IMR-90 (cell line): ENCODE measurements around the gene FGR. TPM values are rescaled to one million over a fixed set of nuclear protein-coding genes. Genes with fewer than 3 reads are reported as not detected.

Source experiments
- ATAC-seq: fragments of 200-7000 bp; cut with Tn5 transposase; 2 replicates; pipeline ENCODE4 v1.9.1; 2020; ENCODE audit warnings: low read depth, mild to moderate bottlenecking, moderate library complexity
- BruUV-seq: library from RNA; stranded (reverse); fragments of 400-500 nt; replicated peaks from 2 replicates; lab custom pipeline; 2021; lab: Mats Ljungman, UMichigan
- CTCF ChIA-PET: fragments of 300-600 bp; formaldehyde crosslinking; extraction: SDS; loops from one replicate; lab custom pipeline; 2021; ENCODE audit warnings: antibody characterized with exemption; lab: Yijun Ruan, JAX
- POLR2A ChIA-PET: fragments of 300-600 bp; sonication (Branson Sonifier 250); formaldehyde crosslinking; loops from one replicate; lab custom pipeline; 2022; ENCODE audit warnings: antibody characterized with exemption; ENCODE audit not compliant: unreplicated experiment; lab: Charles Lee
- DNase-seq: peaks from one replicate; pipeline ENCODE4 v3.0.0; 2013
- H2AFZ ChIP-seq: replicated peaks from 2 replicates; pipeline ENCODE3; 2013; ENCODE audit warnings: low read length, mild to moderate bottlenecking; ENCODE audit not compliant: poor library complexity
- H2AK5ac ChIP-seq: 2 replicates; pipeline ENCODE4 v1.6.1; 2013; ENCODE audit warnings: low read depth, low read length, inconsistent platforms
- H2AK9ac ChIP-seq: replicated peaks from 2 replicates; pipeline ENCODE3; 2013; ENCODE audit warnings: mild to moderate bottlenecking, low read depth, low read length, moderate library complexity; ENCODE audit not compliant: poor library complexity
- H2BK120ac ChIP-seq: 2 replicates; pipeline ENCODE4 v1.6.1; 2013; ENCODE audit warnings: low read depth, low read length, inconsistent platforms
- H2BK15ac ChIP-seq: 3 replicates; pipeline ENCODE4 v1.6.1; 2013; ENCODE audit warnings: low read depth, low read length, inconsistent platforms
- H2BK20ac ChIP-seq: 2 replicates; pipeline ENCODE4 v1.6.1; 2013; ENCODE audit warnings: low read depth, mild to moderate bottlenecking, inconsistent platforms, low read length, moderate library complexity
- H2BK5ac ChIP-seq: 2 replicates; pipeline ENCODE4 v1.6.1; 2013; ENCODE audit warnings: mild to moderate bottlenecking, low read depth, low read length, inconsistent platforms; ENCODE audit not compliant: poor library complexity, severe bottlenecking
- H3K14ac ChIP-seq: replicated peaks from 2 replicates; pipeline ENCODE4 v1.6.1; 2013; ENCODE audit warnings: low read depth, low read length, inconsistent platforms
- H3K18ac ChIP-seq: 2 replicates; pipeline ENCODE4 v1.6.1; 2013; ENCODE audit warnings: low read depth, low read length, control low read depth
- H3K23ac ChIP-seq: 2 replicates; pipeline ENCODE4 v1.6.1; 2013; ENCODE audit warnings: low read depth, low read length, inconsistent platforms
- H3K27ac ChIP-seq: 2 replicates; pipeline ENCODE4 v1.5.1; 2013; ENCODE audit warnings: mild to moderate bottlenecking, control low read depth, low read length; ENCODE audit not compliant: insufficient read depth
- H3K27me3 ChIP-seq: 2 replicates; pipeline ENCODE4 v1.6.1; 2013; ENCODE audit warnings: low read length; ENCODE audit not compliant: control insufficient read depth, insufficient read depth
- H3K36me3 ChIP-seq: 2 replicates; pipeline ENCODE4 v1.6.1; 2013; ENCODE audit warnings: low read length, mixed read lengths; ENCODE audit not compliant: control insufficient read depth, insufficient read depth
- H3K4ac ChIP-seq: 2 replicates; pipeline ENCODE4 v1.6.1; 2013; ENCODE audit warnings: low read depth, low read length, inconsistent platforms
- H3K4me1 ChIP-seq: 2 replicates; pipeline ENCODE4 v1.6.1; 2013; ENCODE audit warnings: low read length, mixed read lengths; ENCODE audit not compliant: control insufficient read depth, insufficient read depth
- H3K4me2 ChIP-seq: 2 replicates; pipeline ENCODE4 v1.6.1; 2013; ENCODE audit warnings: low read depth, mild to moderate bottlenecking, control low read depth, low read length, moderate library complexity
- H3K4me3 ChIP-seq: 2 replicates; pipeline ENCODE4 v1.5.1; 2013; ENCODE audit warnings: low read depth, mild to moderate bottlenecking, control low read depth, low read length, moderate library complexity; ENCODE audit not compliant: insufficient read depth
- H3K56ac ChIP-seq: 2 replicates; pipeline ENCODE4 v1.6.1; 2013; ENCODE audit warnings: low read length, inconsistent platforms; ENCODE audit not compliant: insufficient read depth; ENCODE audit errors: extremely low read depth
- H3K79me1 ChIP-seq, 2 experiments: 2 replicates each; pipeline ENCODE4 v1.6.1; 2013; ENCODE audit warnings: low read length in 2 of 2, inconsistent platforms in 1 of 2, low read depth in 1 of 2
- H3K9ac ChIP-seq: 2 replicates; pipeline ENCODE4 v1.6.1; 2013; ENCODE audit warnings: low read depth, low read length, control low read depth
- H3K9me1 ChIP-seq: 2 replicates; pipeline ENCODE4 v1.6.1; 2013; ENCODE audit warnings: low read length, inconsistent platforms; ENCODE audit not compliant: insufficient read depth
- H3K9me3 ChIP-seq: 2 replicates; pipeline ENCODE4 v1.6.1; 2013; ENCODE audit warnings: low read length; ENCODE audit not compliant: control insufficient read depth, insufficient read depth
- H4K20me1 ChIP-seq: 2 replicates; pipeline ENCODE4 v1.6.1; 2013; ENCODE audit warnings: low read length, inconsistent platforms; ENCODE audit not compliant: insufficient read depth
- H4K5ac ChIP-seq: 2 replicates; pipeline ENCODE4 v1.6.1; 2013; ENCODE audit warnings: mild to moderate bottlenecking, low read depth, low read length, control low read depth
- H4K8ac ChIP-seq, 2 experiments: 2 replicates each; pipeline ENCODE4 v1.6.1; 2013; ENCODE audit warnings: low read depth in 2 of 2, low read length in 2 of 2, control low read depth in 1 of 2, inconsistent platforms in 1 of 2
- H4K91ac ChIP-seq: 2 replicates; pipeline ENCODE4 v1.6.1; 2013; ENCODE audit warnings: low read depth, low read length, inconsistent platforms; ENCODE audit not compliant: insufficient read depth
- CEBPB ChIP-seq: IDR thresholded peaks from 2 replicates; pipeline ENCODE4 v1.6.1; 2012; ENCODE audit warnings: low read depth, low read length, improper control_type of control experiment
- CTCF ChIP-seq: conservative IDR thresholded peaks from 2 replicates; pipeline ENCODE4 v1.5.1; 2012; ENCODE audit warnings: mild to moderate bottlenecking, low read depth, low read length, improper control_type of control experiment
- WGBS, 2 experiments: methylation state at CpG; one replicate each; pipeline versions ENCODE4 v1.1.5 to v1.1.7; 2013; ENCODE audit warnings: missing lambda C conversion rate in 2 of 2; ENCODE audit not compliant: insufficient read length in 1 of 2; ENCODE audit errors: extremely low coverage in 2 of 2; 5-methylcytosine and 5-hydroxymethylcytosine counted together
- dilution Hi-C: fragments of 300-500 bp; cut with HindIII; formaldehyde crosslinking; loops from one replicate; pipeline ENCODE4 v1.14.3; 2018; ENCODE audit warnings: low sequenced_read_pairs; ENCODE audit not compliant: unreplicated experiment
- in situ Hi-C: fragments of 300-500 bp; cut with MboI; formaldehyde crosslinking; loops from 3 replicates; pipeline ENCODE4 v1.14.3; 2019; ENCODE audit warnings: low sequenced_read_pairs, inconsistent platforms, mixed read lengths
- intact Hi-C: fragments of 100-400 bp; cut with micrococcal nuclease; formaldehyde crosslinking; loops from 2 replicates; pipeline ENCODE4 v1.10.0; 2022
- polyA plus RNA-seq, 3 experiments: library from polyadenylated mRNA; depleted of rRNA; stranded (reverse); fragments of >200 nt; gene quantifications; 2 replicates each; pipeline ENCODE4 v1.2.3, GENCODE V29; 2012; ENCODE audit warnings: low replicate concordance in 1 of 3
- total RNA-seq: library from RNA; depleted of rRNA; stranded (reverse); fragments of >200 nt; gene quantifications from 2 replicates; pipeline ENCODE4 v1.2.3, GENCODE V29; 2012

The FGR gene
- total and polyA plus RNA-seq, 2 of the 4 experiments (the other 2 are of a cell fraction), result not detected

DNA sequence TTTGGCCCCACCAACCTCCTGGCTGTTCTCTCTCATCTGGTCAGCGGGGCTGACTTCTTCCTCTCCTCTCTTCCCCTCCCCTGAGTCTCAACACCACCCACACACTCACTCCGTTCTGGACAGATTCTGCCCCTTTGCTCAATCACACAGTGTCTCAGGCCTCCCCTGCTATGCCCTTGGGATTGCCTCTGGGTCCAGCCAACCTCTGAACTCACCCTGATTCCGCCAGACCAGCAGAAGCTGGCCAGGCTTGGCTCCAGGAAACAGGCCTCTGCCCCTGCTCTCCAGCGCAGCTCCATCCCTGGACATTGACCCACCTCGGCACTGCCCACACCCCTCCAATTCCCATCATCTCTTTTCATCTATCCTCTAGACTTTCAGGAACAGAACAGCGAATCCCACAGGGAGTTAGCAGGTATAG, 53.2 kb downstream of the FGR start:
- H2BK15ac ChIP-seq, result no peak overlapping the region
- peaks cover 8% of the 10 kb centered on the region for H3K4me1 ChIP-seq
- intact Hi-C loops (no loop called here), dilution Hi-C loops (no loop called here), in situ Hi-C loops (no loop called here)
- no peak overlapping the region for H2BK20ac ChIP-seq
- DNase-seq (no peak), ATAC-seq (no peak)
- 56% methylated on average over 4 of the region's 6 CpGs; no CpG with 5 or more reads in 1 of the 2 experiments for WGBS, 2 experiments
- H3K56ac ChIP-seq, result no peak overlapping the region
- peak overlapping the region; percentile 16 for H2AFZ ChIP-seq
- peaks cover 17% of the 10 kb centered on the region for H3K9me1 ChIP-seq
- H4K8ac ChIP-seq, result no peak overlapping the region
- ChIA-PET POLR2A (no interaction called here), CTCF (no interaction called here)
- no peak overlapping the region for H3K23ac ChIP-seq
- no peak overlapping the region for H4K5ac ChIP-seq
- H3K18ac ChIP-seq, result no peak overlapping the region
- H3K4me2 ChIP-seq, result no peak overlapping the region
- H3K36me3 ChIP-seq, result 0 out of 2 replicates have a peak, but pooled peaks cover 1% of the 10 kb centered on the region
- H3K9ac ChIP-seq, result no peak overlapping the region
- no peak overlapping the region for H2AK5ac ChIP-seq
- TF ChIP-seq CEBPB (no peak), CTCF (no peak)
- H3K27me3 ChIP-seq, result no peaks in the 10 kb centered on the region
- H3K4ac ChIP-seq, result no peak overlapping the region
- no TSS peak for BruUV-seq
- no peak overlapping the region for H2AK9ac ChIP-seq
- H3K79me1 ChIP-seq, result peaks cover 36 to 85% of the 10 kb centered on the region in 2 experiments
- H4K91ac ChIP-seq, result no peak overlapping the region
- H3K9me3 ChIP-seq, result no peaks in the 10 kb centered on the region
- H3K27ac ChIP-seq, result no peak overlapping the region
- H2BK120ac ChIP-seq, result no peak overlapping the region
- peaks cover 48% of the 10 kb centered on the region for H4K20me1 ChIP-seq
- H3K14ac ChIP-seq, result no peak overlapping the region
- no peak overlapping the region for H3K4me3 ChIP-seq
- no peak overlapping the region for H2BK5ac ChIP-seq
